WTC11 (cell line): ENCODE data around the gene TNFAIP8L1. TPM values are rescaled to one million over a fixed set of nuclear protein-coding genes. Genes with fewer than 3 reads are reported as not detected.

Experiments used
- ATAC-seq: fragments of 200-7000 bp; cut with Tn5 transposase; 2 replicates; pipeline ENCODE4 v1.10.0; 2021; ENCODE audit warnings: mild to moderate bottlenecking, moderate library complexity
- Bru-seq: library from RNA; stranded (reverse); fragments of 400-500 nt; gene quantifications from one replicate; lab custom pipeline; 2021; lab: Mats Ljungman, UMichigan
- CTCF ChIA-PET: fragments of 300-600 bp; sonication (Branson Sonifier 250); formaldehyde crosslinking; loops from one replicate; lab custom pipeline; 2021; ENCODE audit warnings: antibody characterized with exemption; lab: Charles Lee
- POLR2A ChIA-PET: fragments of 350-600 bp; sonication (Branson Sonifier 250); formaldehyde crosslinking; loops from one replicate; lab custom pipeline; 2021; ENCODE audit warnings: antibody characterized with exemption; lab: Charles Lee
- DNase-seq: peaks from one replicate; pipeline ENCODE4 v3.0.0; 2021; ENCODE audit warnings: low spot score
- H3K27ac Mint-ChIP-seq: 2 replicates; pipeline ENCODE4 v1.8.0; 2021; ENCODE audit warnings: mixed read lengths
- H3K27me3 Mint-ChIP-seq: 2 replicates; pipeline ENCODE4 v1.8.0; 2021; ENCODE audit warnings: low read depth, mild to moderate bottlenecking, moderate library complexity, mixed read lengths
- H3K36me3 Mint-ChIP-seq: 2 replicates; pipeline ENCODE4 v1.8.0; 2021; ENCODE audit warnings: mixed read lengths
- H3K4me1 Mint-ChIP-seq: 2 replicates; pipeline ENCODE4 v1.8.0; 2022; ENCODE audit warnings: mixed read lengths
- H3K4me3 Mint-ChIP-seq: 2 replicates; pipeline ENCODE4 v1.8.0; 2021; ENCODE audit warnings: mild to moderate bottlenecking, moderate library complexity, mixed read lengths
- H3K9me3 Mint-ChIP-seq: 2 replicates; pipeline ENCODE4 v1.8.0; 2021; ENCODE audit warnings: mixed read lengths
- CREB1 ChIP-seq: sonication (generic); formaldehyde crosslinking; IDR thresholded peaks from 2 replicates; pipeline ENCODE4 v1.8.0; 2023; ENCODE audit warnings: mild to moderate bottlenecking, missing genetic modification reagents
- CREM ChIP-seq: sonication (generic); formaldehyde crosslinking; IDR thresholded peaks from 2 replicates; pipeline ENCODE4 v1.8.1; 2022; ENCODE audit warnings: mild to moderate bottlenecking, missing genetic modification reagents, moderate library complexity
- FOXJ3 ChIP-seq: sonication (generic); formaldehyde crosslinking; IDR thresholded peaks from 2 replicates; pipeline ENCODE4 v1.9.0; 2021; ENCODE audit warnings: missing genetic modification reagents, mild to moderate bottlenecking, borderline replicate concordance
- FOXP1 ChIP-seq: sonication (generic); formaldehyde crosslinking; IDR thresholded peaks from 2 replicates; pipeline ENCODE4 v1.8.0; 2022; ENCODE audit warnings: missing genetic modification reagents, mild to moderate bottlenecking, moderate library complexity, borderline replicate concordance
- GABPB1 ChIP-seq: sonication (generic); formaldehyde crosslinking; IDR thresholded peaks from 2 replicates; pipeline ENCODE4 v1.8.1; 2023; ENCODE audit warnings: mild to moderate bottlenecking, missing genetic modification reagents
- NFYB ChIP-seq: sonication (generic); formaldehyde crosslinking; conservative IDR thresholded peaks from 2 replicates; pipeline ENCODE4 v1.8.0; 2022; ENCODE audit warnings: low read depth, missing genetic modification reagents
- SOX15 ChIP-seq: fragments of 250-450 bp; sonication (Bioruptor Pico); IDR thresholded peaks from 2 replicates; pipeline ENCODE4 v1.9.0; 2021; ENCODE audit warnings: mild to moderate bottlenecking
- SP1 ChIP-seq: sonication (generic); formaldehyde crosslinking; conservative IDR thresholded peaks from 2 replicates; pipeline ENCODE4 v1.8.1; 2022; ENCODE audit warnings: missing genetic modification reagents
- TEAD4 ChIP-seq: sonication (generic); formaldehyde crosslinking; IDR thresholded peaks from 2 replicates; pipeline ENCODE4 v1.8.0; 2022; ENCODE audit warnings: mild to moderate bottlenecking, missing genetic modification reagents
- USF1 ChIP-seq: sonication (generic); formaldehyde crosslinking; IDR thresholded peaks from 2 replicates; pipeline ENCODE4 v1.8.0; 2022; ENCODE audit warnings: mild to moderate bottlenecking, missing genetic modification reagents
- long read RNA-seq, 3 experiments: library from RNA in 1 of 3; library from capped mRNA in 1 of 3; library from polyadenylated mRNA in 1 of 3; unstranded in 2 of 3; stranded (forward) in 1 of 3; transcript quantifications; one replicate each; pipeline ENCODE4 v2.0.0, GENCODE V29; 2021
- total RNA-seq: library from RNA; stranded (reverse); gene quantifications from 3 replicates; pipeline ENCODE4 v1.2.3, GENCODE V29; 2021
- TF ChIP-seq, protein P1 (sequence below): fragments of 250-450 bp; sonication (Bioruptor Pico); IDR thresholded peaks from 2 replicates; pipeline ENCODE4 v1.9.0; 2021; ENCODE audit warnings: mild to moderate bottlenecking
- TF ChIP-seq, protein P2 (sequence below): sonication (generic); formaldehyde crosslinking; IDR thresholded peaks from 2 replicates; pipeline ENCODE4 v1.8.0; 2023; ENCODE audit warnings: mild to moderate bottlenecking, missing genetic modification reagents
- TF ChIP-seq, protein P3 (sequence below): sonication (generic); formaldehyde crosslinking; IDR thresholded peaks from 2 replicates; pipeline ENCODE4 v1.8.1; 2023; ENCODE audit warnings: mild to moderate bottlenecking, missing genetic modification reagents, moderate library complexity
- TF ChIP-seq, protein P4 (sequence below): fragments of 250-450 bp; sonication (Bioruptor Pico); IDR thresholded peaks from 2 replicates; pipeline ENCODE4 v1.9.0; 2021; ENCODE audit warnings: moderate library complexity, mild to moderate bottlenecking, inconsistent platforms, borderline replicate concordance
- TF ChIP-seq, protein P5 (sequence below): sonication (generic); formaldehyde crosslinking; IDR thresholded peaks from 2 replicates; pipeline ENCODE4 v1.8.1; 2023; ENCODE audit warnings: mild to moderate bottlenecking, moderate library complexity, missing genetic modification reagents

Gene TNFAIP8L1
- total RNA-seq = 8.3 to 8.7 TPM (median 8.6 TPM) in 3 replicates
- percentile 47 among the genes with signal in this experiment for Bru-seq, nascent RNA
- long read RNA-seq, experiment 1, transcript TNFAIP8L1-201 (2 exons, 3,814 nt) = major isoform, 10 of 17 reads
- long read RNA-seq, experiment 1, partial matches to known transcripts = 0 of 17 reads
- long read RNA-seq, experiment 1, other reads (novel, unspliced or antisense) = 7 of 17 reads
- long read RNA-seq, experiment 2, partial matches to known transcripts = 0 of 19 reads
- long read RNA-seq, experiment 2, other reads (novel, unspliced or antisense) = 16 of 19 reads
- long read RNA-seq, experiment 3, partial matches to known transcripts = 0 of 1 reads
- long read RNA-seq, experiment 3, other reads (novel, unspliced or antisense) = 1 of 1 reads

- Mint-ChIP-seq H3K36me3 (no peaks in the 10 kb centered on the region), H3K4me3 (peak within 1 kb of the TSS; percentile 95), H3K27ac (peak within 1 kb of the TSS; percentile 41; the same call in 1 of the 2 replicates), H3K4me1 (peaks cover 16% of the 10 kb centered on the region), H3K27me3 (peaks cover 39% of the 10 kb centered on the region), H3K9me3 (no peaks in the 10 kb centered on the region)
- peak; percentile 99 for DNase-seq
- TF ChIP-seq, protein P1, sequence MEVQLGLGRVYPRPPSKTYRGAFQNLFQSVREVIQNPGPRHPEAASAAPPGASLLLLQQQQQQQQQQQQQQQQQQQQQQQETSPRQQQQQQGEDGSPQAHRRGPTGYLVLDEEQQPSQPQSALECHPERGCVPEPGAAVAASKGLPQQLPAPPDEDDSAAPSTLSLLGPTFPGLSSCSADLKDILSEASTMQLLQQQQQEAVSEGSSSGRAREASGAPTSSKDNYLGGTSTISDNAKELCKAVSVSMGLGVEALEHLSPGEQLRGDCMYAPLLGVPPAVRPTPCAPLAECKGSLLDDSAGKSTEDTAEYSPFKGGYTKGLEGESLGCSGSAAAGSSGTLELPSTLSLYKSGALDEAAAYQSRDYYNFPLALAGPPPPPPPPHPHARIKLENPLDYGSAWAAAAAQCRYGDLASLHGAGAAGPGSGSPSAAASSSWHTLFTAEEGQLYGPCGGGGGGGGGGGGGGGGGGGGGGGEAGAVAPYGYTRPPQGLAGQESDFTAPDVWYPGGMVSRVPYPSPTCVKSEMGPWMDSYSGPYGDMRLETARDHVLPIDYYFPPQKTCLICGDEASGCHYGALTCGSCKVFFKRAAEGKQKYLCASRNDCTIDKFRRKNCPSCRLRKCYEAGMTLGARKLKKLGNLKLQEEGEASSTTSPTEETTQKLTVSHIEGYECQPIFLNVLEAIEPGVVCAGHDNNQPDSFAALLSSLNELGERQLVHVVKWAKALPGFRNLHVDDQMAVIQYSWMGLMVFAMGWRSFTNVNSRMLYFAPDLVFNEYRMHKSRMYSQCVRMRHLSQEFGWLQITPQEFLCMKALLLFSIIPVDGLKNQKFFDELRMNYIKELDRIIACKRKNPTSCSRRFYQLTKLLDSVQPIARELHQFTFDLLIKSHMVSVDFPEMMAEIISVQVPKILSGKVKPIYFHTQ (CRISPR knock-in tag) = no peak
- TF ChIP-seq, protein P2, sequence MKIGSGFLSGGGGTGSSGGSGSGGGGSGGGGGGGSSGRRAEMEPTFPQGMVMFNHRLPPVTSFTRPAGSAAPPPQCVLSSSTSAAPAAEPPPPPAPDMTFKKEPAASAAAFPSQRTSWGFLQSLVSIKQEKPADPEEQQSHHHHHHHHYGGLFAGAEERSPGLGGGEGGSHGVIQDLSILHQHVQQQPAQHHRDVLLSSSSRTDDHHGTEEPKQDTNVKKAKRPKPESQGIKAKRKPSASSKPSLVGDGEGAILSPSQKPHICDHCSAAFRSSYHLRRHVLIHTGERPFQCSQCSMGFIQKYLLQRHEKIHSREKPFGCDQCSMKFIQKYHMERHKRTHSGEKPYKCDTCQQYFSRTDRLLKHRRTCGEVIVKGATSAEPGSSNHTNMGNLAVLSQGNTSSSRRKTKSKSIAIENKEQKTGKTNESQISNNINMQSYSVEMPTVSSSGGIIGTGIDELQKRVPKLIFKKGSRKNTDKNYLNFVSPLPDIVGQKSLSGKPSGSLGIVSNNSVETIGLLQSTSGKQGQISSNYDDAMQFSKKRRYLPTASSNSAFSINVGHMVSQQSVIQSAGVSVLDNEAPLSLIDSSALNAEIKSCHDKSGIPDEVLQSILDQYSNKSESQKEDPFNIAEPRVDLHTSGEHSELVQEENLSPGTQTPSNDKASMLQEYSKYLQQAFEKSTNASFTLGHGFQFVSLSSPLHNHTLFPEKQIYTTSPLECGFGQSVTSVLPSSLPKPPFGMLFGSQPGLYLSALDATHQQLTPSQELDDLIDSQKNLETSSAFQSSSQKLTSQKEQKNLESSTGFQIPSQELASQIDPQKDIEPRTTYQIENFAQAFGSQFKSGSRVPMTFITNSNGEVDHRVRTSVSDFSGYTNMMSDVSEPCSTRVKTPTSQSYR (CRISPR knock-in tag) = no peak
- TF ChIP-seq USF1 (CRISPR knock-in tag) = 0 out of 2 replicates have a peak, but pooled peaks have one; percentile 18
- peak; percentile 75 for TF ChIP-seq NFYB (CRISPR knock-in tag)
- no peak for TF ChIP-seq TEAD4
- peak; percentile 89; the same call in 1 of the 2 replicates for TF ChIP-seq SP1 (CRISPR knock-in tag)
- TF ChIP-seq, protein P3, sequence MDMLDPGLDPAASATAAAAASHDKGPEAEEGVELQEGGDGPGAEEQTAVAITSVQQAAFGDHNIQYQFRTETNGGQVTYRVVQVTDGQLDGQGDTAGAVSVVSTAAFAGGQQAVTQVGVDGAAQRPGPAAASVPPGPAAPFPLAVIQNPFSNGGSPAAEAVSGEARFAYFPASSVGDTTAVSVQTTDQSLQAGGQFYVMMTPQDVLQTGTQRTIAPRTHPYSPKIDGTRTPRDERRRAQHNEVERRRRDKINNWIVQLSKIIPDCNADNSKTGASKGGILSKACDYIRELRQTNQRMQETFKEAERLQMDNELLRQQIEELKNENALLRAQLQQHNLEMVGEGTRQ (CRISPR knock-in tag) = peak; percentile 33; the same call in 1 of the 2 replicates
- ChIA-PET POLR2A (no interaction called here), CTCF (interaction anchor here (1.1 to 3.4 kb wide), 2 partner anchors 38 to 68 kb away, joined by 3 to 217 read pairs; no protein-coding TSS in a partner anchor)
- peak; percentile 90 for ATAC-seq
These were observed at the start of gene TNFAIP8L1 for GRCh38 chr19:4638828-4639530. TNFAIP8L1 (plus strand) TSS chr19:4639516; CDS start chr19:4651870, 12,354 bp downstream.

DNA sequence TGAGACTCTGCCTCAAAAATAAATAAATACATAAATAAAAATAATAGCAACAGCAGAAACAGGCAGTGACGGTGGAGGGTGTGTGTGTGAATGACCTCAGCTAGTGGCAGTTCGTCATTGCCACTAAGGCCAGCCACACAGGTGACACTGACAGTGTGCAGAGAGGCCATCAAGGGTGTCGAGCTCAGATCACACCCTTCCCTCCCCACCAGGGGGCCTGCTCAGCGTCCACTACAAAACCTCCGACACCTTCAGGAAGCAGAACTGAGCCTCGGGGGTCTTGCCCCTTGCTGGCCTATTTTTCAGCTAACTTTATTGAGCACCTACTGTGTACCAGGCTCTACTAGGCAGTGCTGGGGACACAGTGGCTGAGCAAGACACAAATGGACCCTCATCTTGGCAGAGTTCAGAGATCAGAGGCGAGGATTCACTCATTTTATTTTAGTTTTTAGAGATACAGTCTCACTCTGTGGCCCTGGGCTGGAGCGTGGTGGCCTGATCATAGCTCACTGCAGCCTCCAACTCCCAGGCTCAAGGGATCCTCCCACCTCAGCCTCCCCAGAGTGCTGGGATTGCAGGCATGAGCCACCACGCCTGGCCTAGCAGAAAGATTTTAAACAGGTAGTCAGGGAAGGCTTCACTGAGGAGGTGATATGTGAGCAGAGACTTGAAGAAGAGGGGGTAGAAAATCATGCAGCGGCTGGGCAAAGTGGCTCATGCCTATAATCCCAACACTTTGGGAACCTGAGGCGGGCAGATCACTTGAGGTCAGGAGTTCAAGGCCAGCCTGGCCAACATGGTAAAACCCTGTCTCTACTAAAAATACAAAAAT lies 49.5 kb upstream of the TNFAIP8L1 start:
- no peak overlapping the region for H3K4me3 Mint-ChIP-seq
- no peaks in the 10 kb centered on the region for H3K36me3 Mint-ChIP-seq
- peak overlapping the region; percentile 47; the same call in 1 of the 2 replicates for H3K27ac Mint-ChIP-seq
- no peak for ATAC-seq
- ChIA-PET POLR2A (no interaction called here), CTCF (interaction anchor here (0.6 to 1.6 kb wide), 14 partner anchors 8 to 115 kb away, joined by 3 to 17 read pairs (median 4); no protein-coding TSS in a partner anchor)
- no peaks in the 10 kb centered on the region for H3K9me3 Mint-ChIP-seq
- peaks cover 21% of the 10 kb centered on the region for H3K4me1 Mint-ChIP-seq
- peaks cover 60% of the 10 kb centered on the region for H3K27me3 Mint-ChIP-seq
- DNase-seq = no peak
- TF ChIP-seq, protein P4, sequence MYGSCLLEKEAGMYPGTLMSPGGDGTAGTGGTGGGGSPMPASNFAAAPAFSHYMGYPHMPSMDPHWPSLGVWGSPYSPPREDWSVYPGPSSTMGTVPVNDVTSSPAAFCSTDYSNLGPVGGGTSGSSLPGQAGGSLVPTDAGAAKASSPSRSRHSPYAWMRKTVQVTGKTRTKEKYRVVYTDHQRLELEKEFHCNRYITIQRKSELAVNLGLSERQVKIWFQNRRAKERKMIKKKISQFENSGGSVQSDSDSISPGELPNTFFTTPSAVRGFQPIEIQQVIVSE (CRISPR knock-in tag) = no peak
- no peak for TF ChIP-seq SOX15 (CRISPR knock-in tag)
- TF ChIP-seq CREM (CRISPR knock-in tag) = no peak
- TF ChIP-seq FOXJ3 (CRISPR knock-in tag) = no peak
- TF ChIP-seq, protein P2 (CRISPR knock-in tag) = no peak
- no peak for TF ChIP-seq CREB1
- TF ChIP-seq, protein P5, sequence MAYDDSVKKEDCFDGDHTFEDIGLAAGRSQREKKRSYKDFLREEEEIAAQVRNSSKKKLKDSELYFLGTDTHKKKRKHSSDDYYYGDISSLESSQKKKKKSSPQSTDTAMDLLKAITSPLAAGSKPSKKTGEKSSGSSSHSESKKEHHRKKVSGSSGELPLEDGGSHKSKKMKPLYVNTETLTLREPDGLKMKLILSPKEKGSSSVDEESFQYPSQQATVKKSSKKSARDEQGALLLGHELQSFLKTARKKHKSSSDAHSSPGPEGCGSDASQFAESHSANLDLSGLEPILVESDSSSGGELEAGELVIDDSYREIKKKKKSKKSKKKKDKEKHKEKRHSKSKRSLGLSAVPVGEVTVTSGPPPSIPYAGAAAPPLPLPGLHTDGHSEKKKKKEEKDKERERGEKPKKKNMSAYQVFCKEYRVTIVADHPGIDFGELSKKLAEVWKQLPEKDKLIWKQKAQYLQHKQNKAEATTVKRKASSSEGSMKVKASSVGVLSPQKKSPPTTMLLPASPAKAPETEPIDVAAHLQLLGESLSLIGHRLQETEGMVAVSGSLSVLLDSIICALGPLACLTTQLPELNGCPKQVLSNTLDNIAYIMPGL = no peak
- TF ChIP-seq GABPB1 = no peak
- TF ChIP-seq FOXP1 (CRISPR knock-in tag) = no peak
